ENCODE measurements around the gene GP1BB.

Gene GP1BB

GRCh38 chr22:19708321-19709011, 14.9 kb upstream of the GP1BB start:
- ATAC-seq (ENCODE audit: insufficient read depth, low read depth) (no peak), DNase-seq (no peak)
- Histone ChIP-seq H4K20me1 (ENCODE audit: insufficient read depth, low read length) (no peaks in the 10 kb centered on the region; the same call in none of the 2 replicates), H3K36me3 (ENCODE audit: insufficient read depth, low read length) (no peaks in the 10 kb centered on the region), H3K27me3 (ENCODE audit: insufficient read depth, low read length, poor library complexity) (no peaks in the 10 kb centered on the region), H3K4me1 (ENCODE audit: insufficient read depth, low read length) (no peaks in the 10 kb centered on the region), H3K9me3 (ENCODE audit: insufficient read depth, low read length, severe bottlenecking) (no peaks in the 10 kb centered on the region), H3K27ac (ENCODE audit: low read length) (no peak overlapping the region), H3K9ac (ENCODE audit: low read depth, low read length) (no peak overlapping the region), H3K4me3 (ENCODE audit: low read depth in 1 of 2, low read length in 2 of 2) (no peak overlapping the region), H2AFZ (ENCODE audit: low read depth, low read length) (no peak overlapping the region), H3K79me2 (ENCODE audit: insufficient read depth, low read length) (no peaks in the 10 kb centered on the region), H3K4me2 (ENCODE audit: insufficient read depth, low read length) (no peak overlapping the region)
- TF ChIP-seq EZH2 (IDR thresholded peaks at IDR 0.05; ENCODE audit: borderline replicate concordance, low read depth, low read length, severe bottlenecking) (no peak), CTCF (IDR thresholded peaks at IDR 0.05; ENCODE audit: borderline replicate concordance, extremely low read depth, low read length, poor library complexity, severe bottlenecking) (no peak)

GRCh38 chr22:19709063-19709769, 14.1 kb upstream of the GP1BB start:
- H3K9ac ChIP-seq (ENCODE audit: low read depth, low read length) = no peak overlapping the region

GRCh38 chr22:19710020-19710768, 13.1 kb upstream of the GP1BB start:
- no peak for DNase-seq

More at GRCh38 chr22:19709063-19709769, 14.1 kb upstream of the GP1BB start:
- Histone ChIP-seq H3K36me3 (ENCODE audit: insufficient read depth, low read length) (no peaks in the 10 kb centered on the region), H3K4me3 (ENCODE audit: low read depth in 1 of 2, low read length in 2 of 2) (no peak overlapping the region), H2AFZ (ENCODE audit: low read depth, low read length) (no peak overlapping the region), H3K9me3 (ENCODE audit: insufficient read depth, low read length, severe bottlenecking) (no peaks in the 10 kb centered on the region), H3K27ac (ENCODE audit: low read length) (no peak overlapping the region), H4K20me1 (ENCODE audit: insufficient read depth, low read length) (no peaks in the 10 kb centered on the region; the same call in none of the 2 replicates), H3K4me2 (ENCODE audit: insufficient read depth, low read length) (no peak overlapping the region), H3K4me1 (ENCODE audit: insufficient read depth, low read length) (no peaks in the 10 kb centered on the region), H3K79me2 (ENCODE audit: insufficient read depth, low read length) (no peaks in the 10 kb centered on the region), H3K27me3 (ENCODE audit: insufficient read depth, low read length, poor library complexity) (no peaks in the 10 kb centered on the region)
- ATAC-seq (ENCODE audit: insufficient read depth, low read depth) = no peak
- no peak for DNase-seq
- TF ChIP-seq EZH2 (IDR thresholded peaks at IDR 0.05; ENCODE audit: borderline replicate concordance, low read depth, low read length, severe bottlenecking) = no peak
- TF ChIP-seq CTCF (IDR thresholded peaks at IDR 0.05; ENCODE audit: borderline replicate concordance, extremely low read depth, low read length, poor library complexity, severe bottlenecking) = no peak

More at GRCh38 chr22:19710020-19710768, 13.1 kb upstream of the GP1BB start:
- no peak overlapping the region for H2AFZ ChIP-seq (ENCODE audit: low read depth, low read length)
- H3K36me3 ChIP-seq (ENCODE audit: insufficient read depth, low read length) = no peaks in the 10 kb centered on the region
- no peak overlapping the region for H3K9ac ChIP-seq (ENCODE audit: low read depth, low read length)
- H3K9me3 ChIP-seq (ENCODE audit: insufficient read depth, low read length, severe bottlenecking) = no peaks in the 10 kb centered on the region
- H3K4me2 ChIP-seq (ENCODE audit: insufficient read depth, low read length) = no peak overlapping the region
- TF ChIP-seq CTCF (IDR thresholded peaks at IDR 0.05; ENCODE audit: borderline replicate concordance, extremely low read depth, low read length, poor library complexity, severe bottlenecking) = no peak
- no peak for TF ChIP-seq EZH2 (IDR thresholded peaks at IDR 0.05; ENCODE audit: borderline replicate concordance, low read depth, low read length, severe bottlenecking)
- H3K79me2 ChIP-seq (ENCODE audit: insufficient read depth, low read length) = no peaks in the 10 kb centered on the region
- H3K4me3 ChIP-seq (ENCODE audit: low read depth in 1 of 2, low read length in 2 of 2) = no peak overlapping the region
- no peaks in the 10 kb centered on the region; the same call in none of the 2 replicates for H4K20me1 ChIP-seq (ENCODE audit: insufficient read depth, low read length)
- H3K27me3 ChIP-seq (ENCODE audit: insufficient read depth, low read length, poor library complexity) = no peaks in the 10 kb centered on the region
- H3K27ac ChIP-seq (ENCODE audit: low read length) = no peak overlapping the region
- ATAC-seq (ENCODE audit: insufficient read depth, low read depth) = no peak
- H3K4me1 ChIP-seq (ENCODE audit: insufficient read depth, low read length) = no peaks in the 10 kb centered on the region

Measured in DND-41 (cell line).